Sciatic nerve (tissue), 2 donors: ENCODE results near the gene PACS1. TPM values are rescaled to one million over a fixed set of nuclear protein-coding genes. Genes with fewer than 3 reads are reported as not detected.

Experiments used
- ATAC-seq: fragments of 200-7000 bp; cut with Tn5 transposase; one replicate; pipeline ENCODE4 v1.9.1; 2020; ENCODE audit warnings: mild to moderate bottlenecking, moderate library complexity
- DNase-seq: peaks from one replicate; pipeline ENCODE4 v3.0.0-alpha.2; 2020; ENCODE audit warnings: low spot score
- intact Hi-C: fragments of 100-400 bp; cut with DNase I; formaldehyde crosslinking; loops from one replicate; pipeline ENCODE4 v1.14.2; 2022
- total RNA-seq: library from RNA; stranded (reverse); fragmentation: NEBNext Ultra II Directional; extraction: Animal tissue kit (Norgen Biotek cat#: 25700); gene quantifications from one replicate; pipeline ENCODE4 v1.2.1, GENCODE V29; 2021
- donor health status: DM: no; HTN: no; CAD: no.
- donor health status: DM: no; HTN: no; CAD: no.

PACS1 gene
- total RNA-seq, 1 donor from 2014 or later: 80.3 TPM

GRCh38 chr11:66155387-66156073, 85.5 kb downstream of the PACS1 start:
- DNase-seq (no peak), ATAC-seq (no peak)
- intact Hi-C loops: no loop called here

GRCh38 chr11:66157182-66157864, 87.3 kb downstream of the PACS1 start:
- DNase-seq: no peak
- ATAC-seq: no peak
- intact Hi-C loops: no loop called here

GRCh38 chr11:66158156-66158555, 88.1 kb downstream of the PACS1 start:
- intact Hi-C loops: no loop called here
- ATAC-seq: no peak
- DNase-seq: no peak

DNA sequence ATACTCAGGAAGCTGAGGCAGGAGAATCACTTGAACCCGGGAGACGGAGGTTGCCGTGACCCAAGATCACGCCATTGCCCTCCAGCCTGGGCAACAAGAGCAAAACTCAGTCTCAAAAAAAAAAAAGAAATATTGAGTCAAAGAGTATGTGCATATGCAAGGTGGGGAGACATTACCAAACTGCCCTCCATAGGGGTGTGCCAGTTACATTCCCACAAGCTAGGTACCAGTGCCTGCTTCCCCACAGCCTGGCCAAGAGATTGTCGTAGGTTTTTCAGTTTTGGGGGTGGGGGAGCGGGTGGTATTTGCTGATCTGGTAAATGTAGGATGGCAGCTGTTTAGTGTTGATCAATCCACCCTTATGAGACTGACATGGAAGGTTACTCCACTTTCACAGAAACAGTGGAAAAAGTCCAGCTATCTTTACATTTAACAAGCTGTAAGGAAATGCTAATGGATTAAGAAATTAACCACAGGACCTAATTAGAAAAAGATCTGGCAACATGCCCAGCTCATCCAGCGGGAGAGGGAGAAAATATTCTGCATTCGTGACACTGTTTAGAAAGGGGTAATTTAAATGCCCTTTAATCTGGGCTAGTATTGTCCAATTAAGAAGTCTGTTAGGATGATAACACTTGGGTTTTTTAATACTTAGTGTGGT, 89.4 kb downstream of the PACS1 start:
- ATAC-seq: no peak
- DNase-seq: no peak

DNA sequence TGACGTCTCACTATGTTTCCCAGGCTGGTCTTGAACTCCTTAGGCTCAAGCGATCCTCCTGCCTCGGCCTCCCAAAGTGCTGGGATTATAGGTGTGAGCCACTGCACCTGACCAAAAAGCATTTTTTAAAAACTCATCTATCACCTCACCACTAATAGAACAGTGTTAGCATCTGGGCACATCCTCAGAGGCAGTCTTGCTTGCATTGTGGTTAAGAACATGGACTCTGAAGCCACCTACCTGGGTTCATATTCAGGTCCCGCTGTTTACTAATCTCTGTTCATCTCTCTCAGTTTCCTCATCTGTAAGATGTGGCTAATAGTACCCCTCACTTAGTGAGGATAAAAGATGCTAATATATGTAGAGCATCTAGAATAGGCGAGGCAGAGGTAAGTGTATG, 90.6 kb downstream of the PACS1 start:
- DNase-seq (no peak), ATAC-seq (no peak)
- intact Hi-C loops: no loop called here

More for the DNA sequence above, 89.4 kb downstream of the PACS1 start:
- intact Hi-C loops: no loop called here

DNA sequence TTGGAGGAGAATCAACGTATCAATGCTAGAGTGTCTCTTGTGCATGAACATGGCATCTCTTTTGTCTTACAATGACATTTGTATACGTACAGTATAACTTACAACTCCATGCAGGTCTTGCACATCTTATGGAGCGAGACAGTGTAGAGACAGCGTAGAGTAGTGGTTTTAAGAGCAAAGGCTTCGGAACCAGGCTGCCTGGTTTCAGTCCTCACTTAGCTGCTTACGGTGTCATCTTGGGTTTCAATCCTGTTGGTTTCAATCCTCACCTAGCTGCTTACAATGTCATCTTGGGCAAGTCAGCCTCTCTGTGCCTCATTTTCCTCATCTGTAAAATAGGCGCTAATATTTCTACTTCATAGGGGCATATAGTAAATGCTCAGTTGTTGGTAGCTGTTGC, 98.2 kb downstream of the PACS1 start:
- ATAC-seq (no peak), DNase-seq (no peak)
- intact Hi-C loops: no loop called here

GRCh38 chr11:66172146-66172545, 102.1 kb downstream of the PACS1 start:
- ATAC-seq (no peak), DNase-seq (no peak)
- intact Hi-C loops: no loop called here

DNA sequence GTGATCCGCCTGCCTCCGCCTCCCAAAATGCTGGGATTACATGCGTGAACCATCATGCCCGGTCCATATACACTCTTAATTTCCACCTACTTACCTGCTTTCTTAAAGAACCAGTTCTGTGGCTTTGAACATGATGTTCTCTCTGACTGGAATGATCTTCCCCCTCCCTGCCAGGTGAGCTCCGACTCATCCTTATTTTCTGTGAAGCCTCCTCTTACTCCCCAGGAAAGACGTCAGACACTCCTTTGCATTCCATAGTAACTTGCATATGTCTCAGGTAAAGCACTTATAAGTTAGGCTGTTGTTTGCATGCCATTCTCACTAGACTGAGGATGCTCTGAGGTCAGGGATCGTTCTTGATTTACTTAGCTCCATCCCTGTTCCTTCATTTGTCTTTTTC, 106.6 kb downstream of the PACS1 start:
- DNase-seq: no peak
- intact Hi-C loops: no loop called here
- no peak for ATAC-seq

DNA sequence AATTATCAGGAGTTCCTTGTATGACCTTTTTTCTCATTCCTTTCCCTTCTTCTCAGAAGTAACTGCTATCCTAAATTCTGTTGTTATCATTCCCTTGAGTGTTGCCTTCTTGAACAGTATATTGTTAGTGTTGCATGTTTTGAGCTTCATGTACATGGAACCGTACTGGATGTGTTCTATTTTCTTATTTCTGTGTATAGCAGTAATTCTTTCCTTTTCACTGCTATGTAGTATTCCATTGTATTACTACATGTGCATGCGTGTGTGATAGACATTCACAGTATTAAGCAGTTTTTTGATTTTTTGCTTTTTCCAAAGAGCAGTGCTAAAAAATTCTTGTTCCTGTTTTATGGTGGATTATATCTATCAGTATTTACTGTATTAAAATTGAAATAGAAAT, 108.1 kb downstream of the PACS1 start:
- ATAC-seq (no peak), DNase-seq (no peak)
- intact Hi-C loops: no loop called here

GRCh38 chr11:66178871-66179270, 108.8 kb downstream of the PACS1 start:
- intact Hi-C loops: no loop called here
- no peak for ATAC-seq

DNA sequence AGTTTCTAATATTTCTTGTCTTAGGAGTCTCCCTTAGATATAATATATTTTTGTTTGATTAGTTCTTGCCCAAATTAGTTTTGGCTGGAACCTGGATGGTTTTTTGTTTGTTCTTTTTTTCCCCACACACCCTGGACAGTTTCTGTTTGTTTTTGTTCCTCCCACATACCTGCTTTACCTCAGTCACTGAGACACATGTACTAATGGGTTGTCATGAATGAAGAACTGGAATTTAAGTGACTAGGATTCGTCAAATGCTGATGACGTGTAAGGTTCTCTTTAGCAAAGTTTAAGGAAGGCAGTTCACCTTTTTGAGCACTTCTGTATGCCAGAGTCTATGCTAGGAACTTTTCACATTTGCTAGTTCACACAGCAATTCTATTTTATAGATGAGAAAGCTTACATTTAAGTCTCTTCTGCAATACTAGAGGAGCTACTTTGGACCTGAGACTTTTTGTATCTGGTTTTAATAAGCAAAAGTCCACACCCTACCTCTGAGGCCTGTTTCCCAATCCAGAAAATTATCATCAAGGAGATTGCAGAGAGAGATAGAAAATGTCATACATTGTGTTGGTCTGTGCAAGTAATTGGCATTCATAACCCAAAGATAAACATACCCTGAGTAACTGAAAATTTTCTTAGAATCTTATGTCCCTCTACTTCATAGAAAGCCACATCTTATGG, 111.7 kb downstream of the PACS1 start:
- DNase-seq (no peak), ATAC-seq (no peak)
- intact Hi-C loops: no loop called here

More at GRCh38 chr11:66178871-66179270, 108.8 kb downstream of the PACS1 start:
- no peak for DNase-seq

- no peak for DNase-seq
- intact Hi-C loops: no loop called here
- ATAC-seq: no peak
Measured at GRCh38 chr11:66183494-66184048, 113.5 kb downstream of the PACS1 start.

DNA sequence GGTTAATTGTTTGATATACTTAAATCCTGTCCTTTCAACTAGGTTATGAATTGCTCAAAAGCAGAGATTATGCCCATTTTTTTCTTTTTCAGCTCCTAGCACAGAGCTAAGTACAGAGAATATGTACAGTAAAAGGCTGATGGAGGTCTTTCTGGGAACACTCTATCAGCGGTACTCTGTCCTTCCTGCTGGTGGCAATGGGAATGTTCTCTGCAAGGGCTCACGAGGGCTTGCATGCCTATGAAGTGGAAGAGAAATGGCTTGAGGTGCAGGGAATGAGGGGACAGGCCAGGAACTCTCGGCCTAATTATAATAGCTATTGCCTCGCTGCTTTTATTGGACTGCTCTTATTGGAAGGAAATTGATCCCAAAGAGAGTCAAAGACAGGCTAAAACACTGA, 114.7 kb downstream of the PACS1 start:
- DNase-seq (no peak), ATAC-seq (no peak)
- intact Hi-C loops: no loop called here

DNA sequence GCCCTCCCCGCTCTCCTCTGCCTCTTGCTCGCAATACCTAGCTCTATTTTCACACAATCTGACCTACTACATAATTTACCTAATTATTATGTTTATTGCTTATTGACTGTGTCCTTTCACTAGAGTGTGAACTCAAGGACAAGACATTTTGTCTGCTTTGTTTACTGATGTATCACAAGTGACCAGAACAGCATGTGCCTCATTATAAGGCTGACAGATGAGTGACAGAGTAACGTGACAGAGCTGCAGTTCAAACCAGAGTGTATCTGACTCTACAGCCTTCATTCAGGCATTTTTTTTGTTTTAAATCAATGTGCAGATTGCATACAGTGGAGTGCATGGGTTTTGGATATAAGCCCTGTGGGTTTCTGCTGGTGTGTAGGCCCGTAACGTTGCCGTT, 116.4 kb downstream of the PACS1 start:
- intact Hi-C loops: no loop called here

DNA sequence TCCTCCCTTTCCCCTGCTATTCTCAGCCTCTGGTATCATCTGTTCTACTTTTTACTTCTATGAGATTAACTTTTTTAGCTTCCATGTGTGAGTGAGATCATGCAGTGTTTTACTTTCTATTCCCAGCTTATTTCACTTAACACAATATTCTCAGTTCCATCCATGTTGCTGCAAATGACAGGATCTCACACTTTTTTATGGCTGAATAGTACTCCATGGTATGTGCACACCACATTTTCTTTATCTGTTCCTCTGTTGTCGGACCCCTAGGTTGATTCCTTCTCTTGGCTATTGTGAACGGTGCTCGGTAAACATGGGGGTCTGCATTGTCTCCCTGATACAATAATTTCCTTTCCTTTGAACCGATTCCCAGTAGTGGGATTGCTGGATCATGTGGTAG, 117.4 kb downstream of the PACS1 start:
- intact Hi-C loops: no loop called here
- ATAC-seq: no peak

More for the DNA sequence above, 116.4 kb downstream of the PACS1 start:
- ATAC-seq: no peak
- no peak for DNase-seq

DNA sequence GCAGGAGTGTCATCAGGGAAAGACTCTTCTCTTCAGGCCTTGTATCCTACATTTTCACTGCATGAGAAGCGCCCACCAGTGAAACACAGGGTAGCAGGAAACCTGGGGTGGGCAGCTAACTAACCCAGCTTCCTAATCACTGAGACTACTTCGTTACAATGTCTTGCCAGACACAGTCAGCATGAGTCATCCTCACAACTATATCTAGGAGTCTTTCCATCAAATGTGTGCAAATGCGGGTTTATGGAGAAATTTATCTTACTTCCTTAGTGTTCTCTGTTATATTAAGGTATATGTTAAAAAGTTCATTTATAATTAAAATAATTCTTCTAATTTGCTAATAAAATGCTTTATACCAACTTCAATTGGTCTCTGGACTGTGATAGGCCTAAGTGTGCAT, 118.5 kb downstream of the PACS1 start:
- ATAC-seq: no peak
- intact Hi-C loops: no loop called here
- no peak for DNase-seq

More for the DNA sequence above, 117.4 kb downstream of the PACS1 start:
- DNase-seq: no peak

- intact Hi-C loops: no loop called here
- DNase-seq (no peak), ATAC-seq (no peak)
Measured at GRCh38 chr11:66189031-66189745, 119.1 kb downstream of the PACS1 start.

GRCh38 chr11:66190786-66191185, 120.7 kb downstream of the PACS1 start:
- DNase-seq: no peak
- ATAC-seq: no peak
- intact Hi-C loops: no loop called here
